ENCODE data around the gene MYO7B.

MYO7B gene

GRCh38 chr2:127640082-127641072 lies 104.9 kb downstream of the MYO7B start:
- DNase-seq: no peak

GRCh38 chr2:127641133-127641532 lies 105.7 kb downstream of the MYO7B start:
- DNase-seq: no peak

- DNase-seq: peak; percentile 59 to 67
Measured at GRCh38 chr2:127641846-127642507, 106.5 kb downstream of the MYO7B start.

- no peak for DNase-seq
Measured at GRCh38 chr2:127642706-127643438, 107.4 kb downstream of the MYO7B start.

GRCh38 chr2:127643439-127644065 lies 108.1 kb downstream of the MYO7B start:
- DNase-seq: no peak

GRCh38 chr2:127644066-127645025 lies 108.9 kb downstream of the MYO7B start:
- no peak for DNase-seq

GRCh38 chr2:127645026-127645394 lies 109.5 kb downstream of the MYO7B start:
- no peak for DNase-seq

GRCh38 chr2:127645395-127646291 lies 110.2 kb downstream of the MYO7B start, which contains the start of gene GPR17:
Gene GPR17, plus strand, starts transcription at chr2:127646153. Its CDS starts 4,583 bp downstream, at chr2:127650736.
- DNase-seq: no peak

GRCh38 chr2:127646487-127647241 lies 111.2 kb downstream of the MYO7B start:
- DNase-seq: no peak

GRCh38 chr2:127647242-127648190 lies 112.0 kb downstream of the MYO7B start:
- no peak for DNase-seq

- DNase-seq: no peak
Measured at GRCh38 chr2:127648321-127648720, 112.8 kb downstream of the MYO7B start.

- no peak for DNase-seq
Measured at GRCh38 chr2:127649100-127649611, 113.7 kb downstream of the MYO7B start.

- peak; percentile 58 to 63 for DNase-seq
Measured at GRCh38 chr2:127649684-127650040, 114.2 kb downstream of the MYO7B start.

GRCh38 chr2:127650041-127650784 lies 114.7 kb downstream of the MYO7B start:
- no peak for DNase-seq

GRCh38 chr2:127650785-127651380 lies 115.4 kb downstream of the MYO7B start:
- DNase-seq: no peak

GRCh38 chr2:127651381-127651809 lies 115.9 kb downstream of the MYO7B start:
- DNase-seq: no peak

- no peak for DNase-seq
Measured at GRCh38 chr2:127651971-127652550, 116.6 kb downstream of the MYO7B start.

All from Kasumi-1 (cell line).